PC-9 (cell line): ENCODE measurements around the gene P4HA2.

Experiments used
- CTCF ChIP-seq: fragments of 200-600 bp; sonication (generic); conservative IDR thresholded peaks from 2 replicates; pipeline ENCODE4 v1.6.1; 2017; ENCODE audit warnings: mixed run types, antibody characterized with exemption, mild to moderate bottlenecking, moderate library complexity
- EZH2 ChIP-seq: fragments of 200-600 bp; sonication (generic); IDR thresholded peaks from 2 replicates; pipeline ENCODE4 v1.8.0; 2017; ENCODE audit warnings: antibody characterized with exemption, low read depth

- TF ChIP-seq CTCF (no peak), EZH2 (no peak)
Observed at GRCh38 chr5:132274050-132274792, 46.6 kb upstream of the P4HA2 start.
